22Rv1 (cell line): ENCODE measurements around the gene UBL4B.

ENCODE experiments used
- H3K27ac ChIP-seq: fragments of 450-650 bp; 2 replicates; pipeline ENCODE4 v1.5.1; 2017
- ZFX ChIP-seq: fragments of 450-650 bp; IDR thresholded peaks from 2 replicates; pipeline ENCODE4 v1.6.1; 2017; ENCODE audit warnings: antibody characterized with exemption, borderline replicate concordance
- TF ChIP-seq, protein P1 (sequence below): fragments of 450-650 bp; IDR thresholded peaks from 2 replicates; pipeline ENCODE4 v1.5.1; 2017; ENCODE audit warnings: mild to moderate bottlenecking

The UBL4B gene, protein sequence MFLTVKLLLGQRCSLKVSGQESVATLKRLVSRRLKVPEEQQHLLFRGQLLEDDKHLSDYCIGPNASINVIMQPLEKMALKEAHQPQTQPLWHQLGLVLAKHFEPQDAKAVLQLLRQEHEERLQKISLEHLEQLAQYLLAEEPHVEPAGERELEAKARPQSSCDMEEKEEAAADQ

DNA sequence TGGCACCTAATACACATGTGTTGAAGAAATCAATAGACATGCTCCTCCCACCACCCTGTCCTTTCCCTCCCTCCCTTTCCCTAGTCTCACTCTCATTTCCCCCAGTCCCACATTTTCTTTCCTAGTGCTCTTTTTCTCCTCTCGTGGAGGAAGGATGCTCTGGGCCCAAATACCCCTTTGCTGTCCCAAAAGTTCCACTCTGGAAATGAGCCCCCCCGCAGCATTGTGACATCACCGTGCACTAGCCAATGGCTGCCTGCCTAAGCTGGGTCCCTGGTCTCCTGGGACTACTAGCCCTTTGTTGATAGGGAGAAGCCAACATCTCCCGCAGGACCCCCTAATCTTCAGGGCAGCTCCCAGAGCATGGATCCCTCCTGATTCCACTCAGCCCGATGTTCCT lies at the start of gene UBL4B:
UBL4B (plus strand) TSS at position 301 of the 400 bp plus-strand sequence; CDS start at position 393, 92 bp downstream.
- H3K27ac ChIP-seq: no peak within 1 kb of the TSS
- TF ChIP-seq, protein P1, sequence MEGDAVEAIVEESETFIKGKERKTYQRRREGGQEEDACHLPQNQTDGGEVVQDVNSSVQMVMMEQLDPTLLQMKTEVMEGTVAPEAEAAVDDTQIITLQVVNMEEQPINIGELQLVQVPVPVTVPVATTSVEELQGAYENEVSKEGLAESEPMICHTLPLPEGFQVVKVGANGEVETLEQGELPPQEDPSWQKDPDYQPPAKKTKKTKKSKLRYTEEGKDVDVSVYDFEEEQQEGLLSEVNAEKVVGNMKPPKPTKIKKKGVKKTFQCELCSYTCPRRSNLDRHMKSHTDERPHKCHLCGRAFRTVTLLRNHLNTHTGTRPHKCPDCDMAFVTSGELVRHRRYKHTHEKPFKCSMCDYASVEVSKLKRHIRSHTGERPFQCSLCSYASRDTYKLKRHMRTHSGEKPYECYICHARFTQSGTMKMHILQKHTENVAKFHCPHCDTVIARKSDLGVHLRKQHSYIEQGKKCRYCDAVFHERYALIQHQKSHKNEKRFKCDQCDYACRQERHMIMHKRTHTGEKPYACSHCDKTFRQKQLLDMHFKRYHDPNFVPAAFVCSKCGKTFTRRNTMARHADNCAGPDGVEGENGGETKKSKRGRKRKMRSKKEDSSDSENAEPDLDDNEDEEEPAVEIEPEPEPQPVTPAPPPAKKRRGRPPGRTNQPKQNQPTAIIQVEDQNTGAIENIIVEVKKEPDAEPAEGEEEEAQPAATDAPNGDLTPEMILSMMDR: no peak
- no peak for TF ChIP-seq ZFX

DNA sequence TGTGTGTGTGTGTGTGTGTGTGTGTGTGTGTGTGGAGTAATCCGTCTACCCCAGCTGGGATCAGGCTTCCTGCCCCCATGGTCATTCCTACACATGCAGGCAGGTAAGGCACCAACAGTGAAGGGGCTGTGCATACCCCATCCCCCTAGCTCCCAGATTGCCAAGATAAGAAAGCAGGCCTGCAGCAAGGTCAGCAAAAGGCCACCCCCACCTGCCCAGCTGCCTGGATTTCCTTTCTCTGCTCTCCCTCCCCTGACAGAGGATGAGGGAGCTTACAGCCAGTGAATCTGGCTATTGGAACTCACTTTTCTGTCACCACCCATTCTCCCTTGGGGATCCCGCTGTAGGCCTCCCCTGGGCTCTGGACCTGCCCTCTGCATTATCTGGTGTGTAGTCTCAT lies 49.6 kb upstream of the UBL4B start:
- H3K27ac ChIP-seq: no peak overlapping the region
- TF ChIP-seq ZFX: no peak
- TF ChIP-seq, protein P1: no peak

DNA sequence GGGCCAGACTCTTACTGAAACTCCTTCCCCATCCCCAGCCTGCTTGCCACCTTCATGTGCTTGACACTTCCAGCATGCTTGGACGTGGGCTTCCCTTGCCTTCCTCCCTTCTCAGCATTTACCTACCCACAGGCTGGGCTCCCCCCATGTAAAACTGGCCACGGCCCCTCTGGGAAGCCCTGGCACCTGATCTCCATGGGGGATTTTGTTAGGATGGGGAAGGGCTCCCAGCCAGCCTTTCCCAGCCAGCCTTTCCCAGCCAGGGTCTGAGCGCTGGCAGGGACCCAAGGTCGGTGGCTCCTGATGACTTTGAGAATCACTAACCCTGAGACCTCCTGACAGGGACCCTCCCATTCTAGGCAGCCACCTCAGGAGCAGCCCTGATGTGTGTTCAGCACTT lies 48.5 kb upstream of the UBL4B start:
- H3K27ac ChIP-seq: no peak overlapping the region
- no peak for TF ChIP-seq ZFX
- TF ChIP-seq, protein P1: no peak

DNA sequence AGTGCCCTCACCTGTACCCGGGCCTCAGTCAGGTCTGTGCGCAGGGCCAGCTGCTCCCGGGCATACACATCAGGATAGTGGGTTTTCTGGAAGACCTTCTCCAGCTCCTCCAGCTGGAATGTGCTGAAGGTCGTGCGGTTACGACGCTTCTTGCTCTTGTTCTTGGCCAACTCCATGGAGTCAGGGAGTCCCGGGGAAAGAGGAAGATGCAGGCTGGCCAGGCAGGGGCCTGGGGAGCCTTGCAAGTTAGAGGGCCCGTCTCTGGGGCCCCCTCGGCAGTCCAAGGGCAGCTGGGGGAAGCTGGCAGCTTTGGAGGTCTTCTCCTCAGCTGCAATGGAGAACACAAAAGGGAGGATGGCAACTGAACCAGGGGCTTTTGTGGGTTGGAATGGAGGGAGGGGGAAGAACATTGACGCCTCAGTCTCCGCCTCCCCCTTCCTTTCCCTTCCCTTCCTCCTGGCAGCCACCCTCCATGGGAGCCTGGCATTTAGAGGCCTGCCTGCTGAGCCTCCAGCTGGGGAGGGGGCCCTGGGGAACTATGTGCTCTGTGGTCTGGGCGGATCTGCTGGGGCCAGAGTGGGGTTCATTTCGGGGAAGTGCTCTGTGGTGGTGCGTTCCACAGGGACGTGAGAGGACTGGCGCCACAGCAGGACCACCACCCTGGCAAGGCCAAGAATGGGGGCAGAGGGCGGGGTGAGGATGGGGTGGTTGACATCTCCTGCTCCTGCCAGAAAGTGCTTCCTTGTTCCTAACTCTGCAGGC lies 47.5 kb upstream of the UBL4B start:
- no peak overlapping the region for H3K27ac ChIP-seq
- no peak for TF ChIP-seq ZFX
- TF ChIP-seq, protein P1: no peak

DNA sequence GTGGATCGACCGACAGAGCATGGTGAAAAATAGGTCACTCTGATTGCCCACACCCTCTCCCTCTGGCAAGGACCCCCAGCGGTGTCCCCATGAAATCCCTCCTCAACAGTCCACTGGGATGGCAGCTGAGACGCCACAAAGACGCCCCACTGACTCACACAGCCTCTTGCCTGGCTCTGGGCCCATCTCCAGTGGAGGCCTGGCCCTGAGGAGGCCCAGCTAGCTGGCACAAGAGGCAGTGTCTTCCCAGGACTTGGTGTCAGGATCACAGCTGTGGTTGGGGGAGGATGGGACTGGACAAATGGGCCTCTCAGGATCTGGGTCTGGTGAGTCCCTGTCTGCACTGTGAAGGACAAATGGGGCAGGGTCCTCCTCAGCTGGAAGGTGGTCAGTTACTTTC lies 46.4 kb upstream of the UBL4B start:
- H3K27ac ChIP-seq: no peak overlapping the region
- TF ChIP-seq, protein P1: no peak
- TF ChIP-seq ZFX: no peak

DNA sequence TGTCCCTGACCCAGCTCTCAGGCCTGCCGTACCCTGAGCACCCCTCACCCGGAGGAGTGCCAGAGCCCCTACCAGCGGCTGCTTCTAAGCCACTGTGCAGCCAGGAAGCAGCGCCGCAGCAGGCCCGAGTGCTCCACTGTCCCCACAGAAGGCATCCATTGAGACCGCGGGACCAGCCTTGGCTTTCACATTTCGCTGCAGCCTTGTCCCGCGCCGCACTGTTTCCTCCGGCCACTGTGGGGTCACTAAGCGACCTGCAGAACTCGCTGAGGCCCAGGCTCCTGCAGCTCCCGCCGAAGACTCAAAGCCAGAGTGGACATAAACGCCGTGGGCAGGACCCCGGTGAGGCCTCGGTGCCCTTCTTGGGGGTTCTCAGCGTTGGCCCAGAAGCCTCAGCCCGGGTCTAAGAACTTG lies 44.8 kb upstream of the UBL4B start:
- no peak overlapping the region for H3K27ac ChIP-seq
- TF ChIP-seq, protein P1: no peak
- TF ChIP-seq ZFX: no peak
